SK-N-MC (cell line): ENCODE measurements around the gene TNKS1BP1.

Source experiments
- EZH2 ChIP-seq: fragments of 200-600 bp; sonication (generic); IDR thresholded peaks from one replicate; pipeline ENCODE4 v1.6.1; 2017; ENCODE audit warnings: antibody characterized with exemption
- FOXP2 ChIP-seq: optimal IDR thresholded peaks from 2 replicates; pipeline ENCODE3; 2011; ENCODE audit warnings: mild to moderate bottlenecking, moderate library complexity; ENCODE audit not compliant: insufficient read depth; ENCODE audit errors: extremely low read length, control extremely low read depth
- POLR2AphosphoS5 ChIP-seq: IDR thresholded peaks from 2 replicates; pipeline ENCODE4 v1.6.1; 2012; ENCODE audit warnings: mild to moderate bottlenecking, low read depth, low read length, borderline replicate concordance

- TF ChIP-seq POLR2AphosphoS5 (no peak), EZH2 (no peak), FOXP2 (no peak)
Measured at GRCh38 chr11:57313788-57314135, 11.0 kb downstream of the TNKS1BP1 start.
